K562 (cell line): ENCODE results near the gene SESN3. TPM values are rescaled to one million over a fixed set of nuclear protein-coding genes. Genes with fewer than 3 reads are reported as not detected.

ENCODE experiments used
- DIDO1 ChIP-seq: fragments of 450-650 bp; IDR thresholded peaks from 2 replicates; pipeline ENCODE4 v1.6.1; 2016; ENCODE audit warnings: low read depth, missing biosample characterization, missing genetic modification characterization
- JUND ChIP-seq, 2 experiments: IDR thresholded peaks; 2 replicates in 1 of 2; 3 replicates in 1 of 2; pipeline ENCODE4 v1.6.1; 2011; ENCODE audit warnings: borderline replicate concordance in 2 of 2, low read depth in 2 of 2, low read length in 2 of 2, improper control_type of control experiment in 1 of 2, missing biosample characterization in 1 of 2, missing genetic modification characterization in 1 of 2, missing genetic modification reagents in 1 of 2
- ZBTB40 ChIP-seq, 2 experiments: fragments of 450-650 bp in 1 of 2; sonication (generic) in 1 of 2; formaldehyde crosslinking in 1 of 2; IDR thresholded peaks; 2 replicates each; pipeline versions ENCODE4 v1.7.1 to v1.9.0; 2016 to 2022; ENCODE audit warnings: inconsistent platforms in 1 of 2, mild to moderate bottlenecking in 1 of 2, missing genetic modification reagents in 1 of 2
- ZNF280A ChIP-seq: fragments of 450-650 bp; IDR thresholded peaks from 2 replicates; pipeline ENCODE4 v1.6.1; 2018; ENCODE audit warnings: mild to moderate bottlenecking, low read depth; ENCODE audit not compliant: partially characterized antibody
- ZNF830 ChIP-seq: fragments of 250-450 bp; sonication (Bioruptor Pico); IDR thresholded peaks from 2 replicates; pipeline ENCODE4 v1.5.0; 2021; ENCODE audit warnings: mild to moderate bottlenecking
- polyA plus RNA-seq, 8 experiments: library from polyadenylated mRNA; depleted of rRNA in 4 of 8; stranded (reverse) in 5 of 8; unstranded in 3 of 8; fragments of >200 nt; fragmentation: Nextera tagmentation in 2 of 8; fragmentation: Illumina TruSeq in 1 of 8; extraction: Ambion mirVana in 2 of 8; extraction: Trizol in 1 of 8; gene quantifications; 2 replicates each; pipeline versions ENCODE4 v1.2.1 to v1.2.3, GENCODE V29; 2011 to 2014; ENCODE audit warnings: inconsistent platforms in 1 of 8, missing spikeins in 1 of 8
- total RNA-seq, 7 experiments: library from RNA; depleted of rRNA in 6 of 7; stranded (reverse); fragments of >200 nt in 6 of 7; fragmentation: Illumina TruSeq in 2 of 7; extraction: Trizol in 2 of 7; gene quantifications; 2 replicates each; pipeline versions ENCODE4 v1.2.1 to v1.2.3, GENCODE V29; 2011 to 2021; ENCODE audit warnings: low replicate concordance in 1 of 7

SESN3 gene
- total and polyA plus RNA-seq, 9 of the 15 experiments (the other 6 are each of a cell fraction or from before 2014, with no cell fraction given), result 0.44 to 2.6 (median 1.5) TPM

GRCh38 chr11:95182397-95182796, 48.6 kb downstream of the SESN3 start (continued):
- TF ChIP-seq ZBTB40 (IDR thresholded peaks at IDR 0.05) (no peak), ZBTB40 (CRISPR knock-in tag; IDR thresholded peaks at IDR 0.05) (no peak), ZNF830 (CRISPR knock-in tag) (no peak), ZNF280A (no peak), DIDO1 (tag) (no peak), JUND (IDR thresholded peaks at IDR 0.05; ENCODE audit: borderline replicate concordance, low read depth, low read length) (no peak), JUND (tag; IDR thresholded peaks at IDR 0.05; ENCODE audit: borderline replicate concordance, low read depth, low read length) (no peak)
- TF ChIP-seq, all 486 proteins: peak for 0
